Measurements from ENCODE around the gene PLD3.
A peak's percentile ranks its signal among the peaks of the same experiment; 100 is the strongest.

Gene PLD3

GRCh38 chr19:40363069-40363468 lies 14.6 kb downstream of the PLD3 start:
- no peak for TF ChIP-seq CTCF (IDR thresholded peaks at IDR 0.05; ENCODE audit: insufficient read depth, low read length)
- no peak for TF ChIP-seq GABPA (IDR thresholded peaks at IDR 0.05; ENCODE audit: low read depth)
- no peak for TF ChIP-seq SPI1 (IDR thresholded peaks at IDR 0.05; ENCODE audit: borderline replicate concordance, low read depth)
- TF ChIP-seq POLR2AphosphoS5 (IDR thresholded peaks at IDR 0.05; ENCODE audit: low read depth), result 0 out of 2 replicates have a peak, but pooled peaks have one; percentile 31
- TF ChIP-seq REST (IDR thresholded peaks at IDR 0.05; ENCODE audit: insufficient replicate concordance, low read depth), result no peak
- Histone ChIP-seq H3K4me3 (replicated peaks; ENCODE audit: insufficient read depth, low read length) (no peak overlapping the region), H3K27ac (replicated peaks) (no peak overlapping the region), H3K27me3 (ENCODE audit: insufficient read depth, poor library complexity, severe bottlenecking) (no peaks in the 10 kb centered on the region)
- DNase-seq (ENCODE audit: low read depth in 1 of 2, low spot score in 1 of 2), result peak in 1 of 2 experiments; percentile 67

- no peaks in the 10 kb centered on the region for H3K27me3 ChIP-seq (ENCODE audit: insufficient read depth, poor library complexity, severe bottlenecking)
Observed at GRCh38 chr19:40365010-40365409, 16.5 kb downstream of the PLD3 start.

More at GRCh38 chr19:40365010-40365409, 16.5 kb downstream of the PLD3 start:
- TF ChIP-seq POLR2AphosphoS5 (IDR thresholded peaks at IDR 0.05; ENCODE audit: low read depth) (no peak), GABPA (IDR thresholded peaks at IDR 0.05; ENCODE audit: low read depth) (no peak), SPI1 (IDR thresholded peaks at IDR 0.05; ENCODE audit: borderline replicate concordance, low read depth) (no peak), CTCF (IDR thresholded peaks at IDR 0.05; ENCODE audit: insufficient read depth, low read length) (no peak), REST (IDR thresholded peaks at IDR 0.05; ENCODE audit: insufficient replicate concordance, low read depth) (no peak)
- no peak for DNase-seq (ENCODE audit: low read depth in 1 of 2, low spot score in 1 of 2)
- no peak overlapping the region for H3K27ac ChIP-seq (replicated peaks)
- no peak overlapping the region for H3K4me3 ChIP-seq (replicated peaks; ENCODE audit: insufficient read depth, low read length)

Data from HL-60 (cell line).